ENCODE data around the gene ADAMTS13. TPM values are rescaled to one million over a fixed set of nuclear protein-coding genes. Genes with fewer than 3 reads are reported as not detected.
A peak's percentile ranks its signal among the peaks of the same experiment; 100 is the strongest.

Gene ADAMTS13
- total RNA-seq, 1 donor from 2014 or later = 17.8 TPM

DNA sequence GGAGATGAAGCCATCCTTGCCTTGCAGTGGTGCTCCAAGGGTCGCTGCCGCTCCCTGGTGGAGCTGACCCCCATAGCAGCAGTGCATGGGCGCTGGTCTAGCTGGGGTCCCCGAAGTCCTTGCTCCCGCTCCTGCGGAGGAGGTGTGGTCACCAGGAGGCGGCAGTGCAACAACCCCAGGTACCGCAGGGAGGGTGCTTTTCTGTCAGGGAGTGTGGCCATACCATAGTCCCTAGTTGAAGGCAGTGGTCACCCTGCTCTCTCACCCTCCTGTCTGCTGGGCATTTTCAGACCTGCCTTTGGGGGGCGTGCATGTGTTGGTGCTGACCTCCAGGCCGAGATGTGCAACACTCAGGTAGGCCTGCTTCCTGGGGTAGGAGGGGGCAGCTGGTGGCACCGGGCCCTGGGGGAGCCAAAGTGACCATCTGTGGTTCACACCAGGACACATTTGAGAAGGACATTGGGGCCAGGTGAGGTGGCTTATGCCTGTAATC, 11.2 kb downstream of the ADAMTS13 start:
- TF ChIP-seq, protein P1, sequence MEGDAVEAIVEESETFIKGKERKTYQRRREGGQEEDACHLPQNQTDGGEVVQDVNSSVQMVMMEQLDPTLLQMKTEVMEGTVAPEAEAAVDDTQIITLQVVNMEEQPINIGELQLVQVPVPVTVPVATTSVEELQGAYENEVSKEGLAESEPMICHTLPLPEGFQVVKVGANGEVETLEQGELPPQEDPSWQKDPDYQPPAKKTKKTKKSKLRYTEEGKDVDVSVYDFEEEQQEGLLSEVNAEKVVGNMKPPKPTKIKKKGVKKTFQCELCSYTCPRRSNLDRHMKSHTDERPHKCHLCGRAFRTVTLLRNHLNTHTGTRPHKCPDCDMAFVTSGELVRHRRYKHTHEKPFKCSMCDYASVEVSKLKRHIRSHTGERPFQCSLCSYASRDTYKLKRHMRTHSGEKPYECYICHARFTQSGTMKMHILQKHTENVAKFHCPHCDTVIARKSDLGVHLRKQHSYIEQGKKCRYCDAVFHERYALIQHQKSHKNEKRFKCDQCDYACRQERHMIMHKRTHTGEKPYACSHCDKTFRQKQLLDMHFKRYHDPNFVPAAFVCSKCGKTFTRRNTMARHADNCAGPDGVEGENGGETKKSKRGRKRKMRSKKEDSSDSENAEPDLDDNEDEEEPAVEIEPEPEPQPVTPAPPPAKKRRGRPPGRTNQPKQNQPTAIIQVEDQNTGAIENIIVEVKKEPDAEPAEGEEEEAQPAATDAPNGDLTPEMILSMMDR (IDR thresholded peaks at IDR 0.05; ENCODE audit: unreplicated experiment) = no peak

DNA sequence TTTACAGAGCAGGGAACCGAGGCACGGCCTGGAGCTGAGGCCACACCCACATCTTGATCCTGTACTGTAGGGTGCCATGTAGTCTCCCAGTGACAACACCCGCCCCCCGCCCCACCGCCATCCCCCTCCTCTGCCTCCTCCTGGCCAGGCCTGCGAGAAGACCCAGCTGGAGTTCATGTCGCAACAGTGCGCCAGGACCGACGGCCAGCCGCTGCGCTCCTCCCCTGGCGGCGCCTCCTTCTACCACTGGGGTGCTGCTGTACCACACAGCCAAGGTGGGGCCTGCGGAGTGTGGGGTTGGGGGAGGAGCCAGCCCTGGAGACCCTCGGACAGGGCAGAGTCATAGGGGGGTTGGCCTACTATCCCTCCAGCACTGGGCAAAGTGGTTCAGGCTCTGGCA, 14.5 kb downstream of the ADAMTS13 start:
- Mint-ChIP-seq H3K4me3 (ENCODE audit: low read depth) (no peak overlapping the region), H3K27ac (no peak overlapping the region), H3K9me3 (ENCODE audit: low read depth) (no peaks in the 10 kb centered on the region), H3K36me3 (ENCODE audit: insufficient read depth) (no peaks in the 10 kb centered on the region), H3K4me1 (ENCODE audit: low read depth) (no peaks in the 10 kb centered on the region), H3K27me3 (no peaks in the 10 kb centered on the region)
- DNase-seq (ENCODE audit: low spot score, unreplicated experiment) = no peak
- TF ChIP-seq, protein P1 (IDR thresholded peaks at IDR 0.05; ENCODE audit: unreplicated experiment) = no peak

More for the DNA sequence above, 11.2 kb downstream of the ADAMTS13 start:
- Mint-ChIP-seq H3K4me3 (ENCODE audit: low read depth) (no peak overlapping the region), H3K4me1 (ENCODE audit: low read depth) (no peaks in the 10 kb centered on the region), H3K9me3 (ENCODE audit: low read depth) (no peaks in the 10 kb centered on the region), H3K36me3 (ENCODE audit: insufficient read depth) (no peaks in the 10 kb centered on the region), H3K27me3 (peaks cover 6% of the 10 kb centered on the region), H3K27ac (no peak overlapping the region)
- no peak for DNase-seq (ENCODE audit: low spot score, unreplicated experiment)

DNA sequence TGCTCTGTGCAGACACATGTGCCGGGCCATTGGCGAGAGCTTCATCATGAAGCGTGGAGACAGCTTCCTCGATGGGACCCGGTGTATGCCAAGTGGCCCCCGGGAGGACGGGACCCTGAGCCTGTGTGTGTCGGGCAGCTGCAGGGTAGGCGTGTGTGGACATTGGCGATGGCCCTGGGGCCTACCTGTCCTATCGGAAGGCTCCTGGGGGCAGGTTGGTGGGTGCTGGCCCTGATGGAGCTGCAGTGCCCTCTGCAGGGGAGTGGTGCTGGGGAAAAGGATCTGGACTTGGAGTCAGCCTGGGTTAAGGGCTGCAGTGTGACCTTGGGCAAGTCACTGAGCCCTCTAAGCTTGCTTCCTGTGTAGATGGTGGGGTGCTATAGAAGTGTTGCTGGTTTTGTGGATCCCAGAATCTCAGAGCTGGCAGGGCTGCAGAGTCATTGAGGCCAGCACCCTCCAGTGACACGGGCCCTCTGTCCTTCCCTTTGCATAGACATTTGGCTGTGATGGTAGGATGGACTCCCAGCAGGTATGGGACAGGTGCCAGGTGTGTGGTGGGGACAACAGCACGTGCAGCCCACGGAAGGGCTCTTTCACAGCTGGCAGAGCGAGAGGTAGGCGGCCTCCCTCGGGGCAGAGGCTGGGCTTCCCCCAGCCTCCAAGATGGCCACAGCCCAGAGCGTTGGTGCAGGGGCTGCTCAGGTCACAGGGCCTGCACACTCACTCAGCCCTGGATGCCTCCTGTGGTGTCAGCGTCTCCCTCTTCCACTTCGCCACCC, 15.8 kb downstream of the ADAMTS13 start:
- TF ChIP-seq, protein P1 (IDR thresholded peaks at IDR 0.05; ENCODE audit: unreplicated experiment) = peak; percentile 31
- DNase-seq (ENCODE audit: low spot score, unreplicated experiment) = no peak
- Mint-ChIP-seq H3K36me3 (ENCODE audit: insufficient read depth) (no peaks in the 10 kb centered on the region), H3K27me3 (no peaks in the 10 kb centered on the region), H3K4me3 (ENCODE audit: low read depth) (no peak overlapping the region), H3K4me1 (ENCODE audit: low read depth) (no peaks in the 10 kb centered on the region), H3K9me3 (ENCODE audit: low read depth) (no peaks in the 10 kb centered on the region), H3K27ac (no peak overlapping the region)

DNA sequence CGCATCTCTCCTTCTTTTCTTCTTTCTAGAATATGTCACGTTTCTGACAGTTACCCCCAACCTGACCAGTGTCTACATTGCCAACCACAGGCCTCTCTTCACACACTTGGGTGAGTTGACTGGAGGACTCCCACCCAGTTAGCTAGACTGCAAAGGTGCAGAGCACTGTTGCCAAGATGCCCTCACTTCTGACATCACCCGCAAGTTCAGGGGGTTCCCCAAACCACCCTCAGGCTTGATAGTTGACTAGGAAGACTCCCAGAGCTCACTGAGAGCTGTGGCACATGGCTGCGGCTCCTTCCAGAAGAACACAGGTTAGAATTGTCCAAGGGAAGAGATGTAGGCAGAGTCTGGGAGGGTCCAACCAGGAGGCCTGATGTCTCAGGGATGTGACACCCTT, 17.2 kb downstream of the ADAMTS13 start:
- Mint-ChIP-seq H3K9me3 (ENCODE audit: low read depth) (no peaks in the 10 kb centered on the region), H3K36me3 (ENCODE audit: insufficient read depth) (no peaks in the 10 kb centered on the region), H3K4me3 (ENCODE audit: low read depth) (no peak overlapping the region), H3K27me3 (no peaks in the 10 kb centered on the region), H3K27ac (no peak overlapping the region), H3K4me1 (ENCODE audit: low read depth) (no peaks in the 10 kb centered on the region)
- TF ChIP-seq, protein P1 (IDR thresholded peaks at IDR 0.05; ENCODE audit: unreplicated experiment) = no peak
- DNase-seq (ENCODE audit: low spot score, unreplicated experiment) = no peak

DNA sequence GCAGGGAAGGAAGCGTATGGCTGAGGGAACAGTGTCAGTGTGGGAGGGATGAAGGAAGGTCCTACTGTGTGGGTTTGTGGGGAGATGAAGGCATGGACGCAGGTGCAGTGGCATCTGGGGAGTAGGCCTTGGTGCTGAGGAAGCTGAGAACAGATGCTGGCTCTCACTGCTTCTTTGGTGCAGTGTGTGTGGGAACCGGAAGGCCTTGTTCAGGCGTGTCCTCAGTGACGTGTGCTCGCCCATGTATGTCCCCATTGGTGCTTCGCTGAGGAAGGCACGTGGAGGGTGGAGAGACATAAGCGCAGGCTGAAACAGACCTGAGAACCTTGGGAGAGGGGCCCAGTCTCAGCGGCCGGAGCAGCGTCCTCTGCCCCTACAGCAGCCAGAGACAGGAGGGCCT, 18.7 kb downstream of the ADAMTS13 start:
- no peak overlapping the region for H3K4me3 Mint-ChIP-seq (ENCODE audit: low read depth)
- H3K9me3 Mint-ChIP-seq (ENCODE audit: low read depth) = no peaks in the 10 kb centered on the region
- H3K27ac Mint-ChIP-seq = no peak overlapping the region
- TF ChIP-seq, protein P1 (IDR thresholded peaks at IDR 0.05; ENCODE audit: unreplicated experiment) = no peak
- H3K36me3 Mint-ChIP-seq (ENCODE audit: insufficient read depth) = no peaks in the 10 kb centered on the region
- no peak for DNase-seq (ENCODE audit: low spot score, unreplicated experiment)
- H3K27me3 Mint-ChIP-seq = no peaks in the 10 kb centered on the region
- no peaks in the 10 kb centered on the region for H3K4me1 Mint-ChIP-seq (ENCODE audit: low read depth)

Measured in progenitor cell of endocrine pancreas (in vitro differentiated cells).